WERI-Rb-1 (cell line): ENCODE data around the gene NUP88.

Source experiments
- DNase-seq: peaks from one replicate; pipeline ENCODE4 v3.0.0-alpha.2; 2020
- H3K27ac ChIP-seq: fragments of 250-450 bp; sonication (Bioruptor Pico); 2 replicates; pipeline ENCODE4 v1.5.1; 2020; ENCODE audit warnings: mild to moderate bottlenecking, moderate library complexity
- H3K27me3 ChIP-seq: fragments of 250-450 bp; sonication (Bioruptor Pico); 2 replicates; pipeline ENCODE4 v1.5.1; 2021; ENCODE audit warnings: mild to moderate bottlenecking, low read depth, moderate library complexity; ENCODE audit not compliant: insufficient read depth, severe bottlenecking
- H3K36me3 ChIP-seq: fragments of 250-450 bp; sonication (Bioruptor Pico); 2 replicates; pipeline ENCODE4 v1.5.1; 2020; ENCODE audit warnings: mild to moderate bottlenecking, moderate library complexity
- H3K4me3 ChIP-seq: 2 replicates; pipeline ENCODE4 v1.5.1; 2011; ENCODE audit warnings: low read depth, mild to moderate bottlenecking, control low read depth, low read length
- H3K9me3 ChIP-seq: fragments of 250-450 bp; sonication (Bioruptor Pico); 2 replicates; pipeline ENCODE4 v1.5.1; 2021; ENCODE audit warnings: mild to moderate bottlenecking, moderate library complexity; ENCODE audit not compliant: severe bottlenecking
- TF ChIP-seq, protein P1 (sequence below): IDR thresholded peaks from 2 replicates; pipeline ENCODE4 v1.5.1; 2011; ENCODE audit warnings: low read depth, mild to moderate bottlenecking, control low read depth, inconsistent platforms, low read length

The NUP88 gene

DNA sequence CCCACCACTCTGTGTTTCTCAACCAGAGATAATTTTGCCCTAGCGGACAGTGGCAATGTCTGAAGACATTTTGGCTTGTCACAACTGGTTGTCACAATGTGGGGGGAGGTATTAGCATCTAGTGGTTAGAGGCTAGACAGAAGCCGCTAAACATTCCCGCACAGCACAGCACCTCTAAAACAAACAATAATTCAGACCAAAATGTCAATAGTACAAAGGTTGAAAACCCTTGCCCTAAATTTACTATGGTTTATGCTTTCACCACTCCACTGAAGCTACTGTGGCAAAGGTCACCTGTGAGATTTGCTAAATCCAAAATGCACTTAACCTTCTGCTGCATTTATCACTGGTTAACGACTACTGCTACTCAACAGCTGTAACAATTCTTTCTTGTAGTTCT, 14.1 kb downstream of the NUP88 start:
- Histone ChIP-seq H3K36me3 (peaks cover 93% of the 10 kb centered on the region), H3K4me3 (no peak overlapping the region), H3K27ac (no peak overlapping the region), H3K27me3 (no peaks in the 10 kb centered on the region), H3K9me3 (no peaks in the 10 kb centered on the region)
- no peak for DNase-seq
- TF ChIP-seq, protein P1, sequence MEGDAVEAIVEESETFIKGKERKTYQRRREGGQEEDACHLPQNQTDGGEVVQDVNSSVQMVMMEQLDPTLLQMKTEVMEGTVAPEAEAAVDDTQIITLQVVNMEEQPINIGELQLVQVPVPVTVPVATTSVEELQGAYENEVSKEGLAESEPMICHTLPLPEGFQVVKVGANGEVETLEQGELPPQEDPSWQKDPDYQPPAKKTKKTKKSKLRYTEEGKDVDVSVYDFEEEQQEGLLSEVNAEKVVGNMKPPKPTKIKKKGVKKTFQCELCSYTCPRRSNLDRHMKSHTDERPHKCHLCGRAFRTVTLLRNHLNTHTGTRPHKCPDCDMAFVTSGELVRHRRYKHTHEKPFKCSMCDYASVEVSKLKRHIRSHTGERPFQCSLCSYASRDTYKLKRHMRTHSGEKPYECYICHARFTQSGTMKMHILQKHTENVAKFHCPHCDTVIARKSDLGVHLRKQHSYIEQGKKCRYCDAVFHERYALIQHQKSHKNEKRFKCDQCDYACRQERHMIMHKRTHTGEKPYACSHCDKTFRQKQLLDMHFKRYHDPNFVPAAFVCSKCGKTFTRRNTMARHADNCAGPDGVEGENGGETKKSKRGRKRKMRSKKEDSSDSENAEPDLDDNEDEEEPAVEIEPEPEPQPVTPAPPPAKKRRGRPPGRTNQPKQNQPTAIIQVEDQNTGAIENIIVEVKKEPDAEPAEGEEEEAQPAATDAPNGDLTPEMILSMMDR = no peak

DNA sequence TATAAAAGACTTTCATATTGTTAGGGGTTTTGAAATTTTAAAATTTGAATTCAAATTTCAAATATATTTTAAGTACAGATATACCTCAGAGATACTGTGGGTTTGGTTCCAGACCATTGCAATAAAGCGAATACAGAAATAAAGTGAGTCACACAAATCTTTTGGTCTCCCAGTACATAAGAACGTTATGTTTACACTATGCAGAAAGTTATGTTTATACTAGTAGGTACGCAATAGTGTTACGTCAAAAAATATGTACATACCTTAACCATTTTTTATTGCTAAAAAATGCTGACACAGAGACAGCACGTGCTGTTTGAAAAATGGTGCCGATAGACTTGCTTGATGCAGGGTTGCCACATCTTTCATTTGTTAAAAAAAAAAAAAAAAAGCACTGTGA, 19.7 kb downstream of the NUP88 start:
- H3K27me3 ChIP-seq = no peaks in the 10 kb centered on the region
- peaks cover 80% of the 10 kb centered on the region for H3K36me3 ChIP-seq
- H3K27ac ChIP-seq = no peak overlapping the region
- H3K4me3 ChIP-seq = no peak overlapping the region
- TF ChIP-seq, protein P1 = no peak
- H3K9me3 ChIP-seq = no peaks in the 10 kb centered on the region
- no peak for DNase-seq

DNA sequence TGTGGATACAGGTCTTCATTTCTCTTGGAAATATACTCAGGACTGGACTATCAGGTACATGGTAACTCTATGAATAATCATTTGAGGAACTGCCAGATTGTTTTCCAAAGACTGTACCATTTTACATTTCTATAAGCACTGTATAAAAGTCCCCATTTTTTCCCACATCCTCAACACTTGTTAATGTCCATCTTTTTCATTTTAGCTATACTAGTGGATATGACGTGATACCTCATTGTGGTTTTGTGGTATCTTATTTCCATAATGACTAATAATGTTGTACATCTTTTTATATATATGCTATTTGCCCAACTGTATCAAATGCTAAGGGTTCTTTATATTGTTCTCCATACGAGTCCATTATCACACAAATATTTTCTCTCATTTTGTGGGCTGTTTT, 22.9 kb downstream of the NUP88 start:
- Histone ChIP-seq H3K27me3 (no peaks in the 10 kb centered on the region), H3K27ac (no peak overlapping the region), H3K4me3 (no peak overlapping the region), H3K36me3 (peaks cover 78% of the 10 kb centered on the region), H3K9me3 (no peaks in the 10 kb centered on the region)
- TF ChIP-seq, protein P1 = no peak
- no peak for DNase-seq

DNA sequence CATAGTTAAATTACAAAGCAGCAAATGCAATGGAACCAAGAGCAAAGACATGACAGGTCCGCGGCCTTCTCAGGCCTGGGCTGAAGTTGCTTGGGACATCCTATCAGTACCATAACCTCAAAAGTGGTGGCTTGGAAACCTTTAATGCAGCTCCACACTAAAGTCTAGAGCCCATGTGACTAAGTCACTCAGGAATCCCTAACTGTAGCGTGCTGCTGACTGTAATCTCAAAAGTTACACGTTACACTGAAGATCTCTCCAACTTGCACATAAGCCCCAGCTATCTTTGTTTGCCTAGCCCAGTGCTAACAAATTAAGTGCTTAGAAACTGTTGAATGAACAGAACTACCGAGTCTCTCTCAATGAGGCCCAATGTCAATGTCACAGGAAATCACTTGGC, 27.8 kb downstream of the NUP88 start:
- TF ChIP-seq, protein P1 = no peak
- Histone ChIP-seq H3K27me3 (no peaks in the 10 kb centered on the region), H3K9me3 (no peaks in the 10 kb centered on the region), H3K27ac (no peak overlapping the region), H3K36me3 (peaks cover 86% of the 10 kb centered on the region), H3K4me3 (no peak overlapping the region)
- DNase-seq = no peak

DNA sequence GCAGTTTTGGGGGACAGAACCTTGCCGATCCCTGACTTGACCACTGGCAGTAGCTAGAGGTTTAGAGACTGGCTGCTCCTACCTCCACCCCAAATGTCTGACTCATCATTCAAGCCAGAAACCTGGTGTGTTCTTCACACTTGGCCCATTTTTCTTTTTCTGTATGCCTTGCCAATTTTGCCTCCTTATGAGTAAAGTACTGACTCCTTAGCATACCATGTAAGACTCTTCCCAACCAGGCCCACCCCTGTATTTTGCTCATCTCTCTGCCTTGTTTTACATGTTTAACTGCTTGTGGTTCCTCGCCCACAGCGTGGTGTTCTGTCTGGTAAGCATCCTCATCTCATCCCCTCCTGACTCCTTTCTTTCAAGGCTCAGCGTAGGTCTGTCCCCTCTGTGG, 37.9 kb downstream of the NUP88 start:
- DNase-seq = no peak
- Histone ChIP-seq H3K9me3 (no peaks in the 10 kb centered on the region), H3K36me3 (peaks cover 97% of the 10 kb centered on the region), H3K27me3 (no peaks in the 10 kb centered on the region), H3K27ac (no peak overlapping the region), H3K4me3 (no peak overlapping the region)
- TF ChIP-seq, protein P1 = no peak

DNA sequence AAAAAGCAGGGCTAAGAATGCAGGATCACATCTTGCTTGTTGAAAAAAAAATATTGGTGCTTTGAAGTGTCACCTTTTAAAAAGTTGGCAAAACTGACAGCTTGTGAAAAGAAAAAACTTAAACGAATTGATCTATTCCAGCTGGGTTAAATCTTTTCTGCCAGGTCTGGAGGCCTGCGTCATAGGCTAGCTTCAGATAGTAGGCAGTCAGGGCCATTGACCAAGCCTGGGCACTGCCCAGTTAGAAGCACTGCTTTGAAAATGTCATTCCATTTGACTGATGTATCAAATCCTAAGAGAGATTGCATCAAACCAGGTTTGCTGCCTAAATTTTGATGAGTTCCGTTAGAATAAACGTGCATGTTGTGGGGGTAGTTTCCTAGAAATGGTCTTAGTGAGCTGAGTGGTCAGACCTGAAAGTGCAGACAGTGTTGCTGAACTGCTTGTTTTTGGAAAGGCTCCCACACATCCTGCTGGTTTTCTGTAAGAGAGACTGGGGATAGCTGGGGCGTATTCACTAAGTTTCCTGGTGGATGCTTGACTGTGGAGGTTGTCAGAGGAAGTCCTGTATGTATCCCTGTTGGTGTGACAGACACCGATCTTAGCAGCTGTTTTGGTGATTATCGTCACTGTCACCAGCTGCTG, 38.8 kb downstream of the NUP88 start:
- DNase-seq = no peak
- H3K9me3 ChIP-seq = no peaks in the 10 kb centered on the region
- H3K36me3 ChIP-seq = peaks cover 95% of the 10 kb centered on the region
- H3K27ac ChIP-seq = no peak overlapping the region
- H3K4me3 ChIP-seq = no peak overlapping the region
- TF ChIP-seq, protein P1 = no peak
- no peaks in the 10 kb centered on the region for H3K27me3 ChIP-seq
